Measurements from ENCODE around the gene KLHL42.
"Not testable (repeated sequence)": the region's sequence is repeated elsewhere in the genome, so short reads cannot be mapped to it uniquely, and the experiment has no call there.

Gene KLHL42

GRCh38 chr12:27817766-27818165 lies 37.7 kb downstream of the KLHL42 start:
- DNase-seq (ENCODE audit: low read depth), result no peak

GRCh38 chr12:27818401-27818918 lies 38.4 kb downstream of the KLHL42 start:
- no peak for DNase-seq (ENCODE audit: low read depth)

DNA sequence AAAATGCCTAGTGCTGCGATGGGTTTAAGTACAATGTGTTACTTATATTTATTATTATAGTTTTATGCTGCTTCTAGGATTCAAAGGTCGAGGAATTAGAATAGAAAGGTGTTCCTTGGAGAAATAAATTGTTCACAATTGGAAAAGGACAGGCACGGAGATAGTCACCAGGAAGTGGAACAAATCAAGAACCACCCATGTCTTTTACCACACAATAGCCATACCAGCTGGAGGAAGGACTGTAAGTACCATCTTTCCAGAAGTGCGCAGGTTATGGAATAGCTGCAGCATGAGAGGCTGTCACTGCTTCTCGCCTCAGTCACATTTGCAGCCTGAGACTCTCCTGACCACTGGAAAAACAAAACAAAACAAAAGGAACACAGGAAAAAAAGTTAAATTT lies 40.5 kb downstream of the KLHL42 start:
- DNase-seq (ENCODE audit: low read depth), result no peak

DNA sequence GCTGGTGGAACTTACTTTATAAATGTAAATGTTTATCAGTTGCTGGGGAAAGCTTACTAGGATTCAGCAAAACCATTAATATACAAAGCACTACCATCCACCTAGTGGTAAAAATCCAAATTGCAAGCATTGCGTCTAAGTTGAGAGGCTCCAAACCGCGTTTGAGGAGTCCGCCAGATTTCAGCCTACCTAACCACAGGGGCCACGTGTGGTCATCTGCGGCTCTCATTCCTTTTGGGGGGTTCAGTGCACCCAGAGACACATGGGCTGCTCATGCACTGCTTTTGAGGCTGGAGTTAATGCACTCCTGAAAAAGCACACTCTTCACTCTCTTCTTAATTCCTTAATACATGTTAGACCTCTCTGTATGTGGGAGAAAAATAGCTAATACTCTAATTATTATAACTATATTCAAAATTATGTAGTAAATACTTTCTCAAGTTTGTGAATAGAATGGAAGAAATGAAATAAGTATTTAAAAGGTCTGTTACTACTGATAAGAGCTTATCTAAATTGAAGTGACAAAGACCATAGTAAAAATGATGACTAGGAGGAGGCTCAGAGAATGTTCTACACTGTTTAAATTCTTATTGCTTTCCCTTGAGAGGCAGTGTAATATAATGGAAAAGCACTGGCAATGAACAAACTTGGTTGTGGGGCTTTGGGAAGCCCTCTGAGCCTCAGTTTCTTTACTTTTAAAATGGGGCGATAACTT lies 41.4 kb downstream of the KLHL42 start:
- DNase-seq (ENCODE audit: low read depth), result peak; percentile 68

DNA sequence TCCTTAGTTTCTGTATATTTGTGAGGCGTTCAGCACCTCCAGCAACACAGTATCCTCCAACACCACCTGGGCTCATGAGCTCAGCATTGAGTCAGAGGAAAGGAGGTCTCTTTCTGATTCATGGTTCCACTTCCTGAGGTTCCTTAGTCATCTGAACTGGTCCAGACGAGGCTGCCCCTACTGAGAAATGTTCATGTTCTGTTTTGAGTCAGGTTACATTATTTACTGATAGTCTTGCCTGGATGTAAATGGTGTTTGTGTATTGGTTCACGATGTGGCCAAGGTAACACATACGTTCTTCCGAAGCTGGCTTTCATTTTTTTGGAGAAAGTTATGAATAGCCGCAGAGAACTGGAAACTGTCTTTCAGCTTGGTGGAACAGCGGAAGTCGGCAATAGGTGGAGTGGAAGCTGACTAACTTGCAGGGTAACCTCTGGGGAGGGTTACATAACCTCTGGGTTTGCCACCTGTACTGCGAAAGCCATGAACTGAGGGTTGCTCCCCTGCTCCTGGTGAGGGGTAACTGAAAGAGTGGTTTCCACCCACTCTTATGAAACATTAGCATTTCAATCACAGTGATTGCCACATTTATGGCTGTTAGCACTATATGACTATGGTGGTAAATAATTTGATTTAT lies 42.2 kb downstream of the KLHL42 start:
- DNase-seq (ENCODE audit: low read depth), result no peak

DNA sequence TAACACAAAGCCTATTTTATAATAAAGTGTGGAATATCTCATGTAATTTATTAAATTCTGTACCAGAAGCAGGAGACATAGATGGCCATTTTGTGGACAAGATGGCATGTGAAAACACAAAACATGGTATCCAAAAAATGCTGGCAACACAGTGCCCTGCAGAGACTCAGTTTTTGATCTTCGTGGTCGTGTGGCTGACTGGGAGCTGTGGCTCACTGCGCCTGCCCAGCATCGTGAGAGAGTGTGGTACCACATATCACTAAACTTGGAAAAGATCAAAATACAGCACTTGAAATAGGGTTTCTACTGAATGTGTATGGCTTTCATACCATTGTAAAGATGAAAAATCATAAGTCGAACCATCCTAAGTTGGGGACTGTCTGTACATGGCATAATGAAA lies 43.0 kb downstream of the KLHL42 start:
- no peak for DNase-seq (ENCODE audit: low read depth)

- no peak for DNase-seq (ENCODE audit: low read depth)
Measured at GRCh38 chr12:27824126-27824842, 44.3 kb downstream of the KLHL42 start.

- no peak for DNase-seq (ENCODE audit: low read depth)
Measured at GRCh38 chr12:27826076-27826475, 46.0 kb downstream of the KLHL42 start.

GRCh38 chr12:27828196-27828595 lies 48.2 kb downstream of the KLHL42 start:
- no peak for DNase-seq (ENCODE audit: low read depth)

- DNase-seq (ENCODE audit: low read depth), result no peak
Measured at GRCh38 chr12:27838543-27839185, 58.6 kb downstream of the KLHL42 start.

DNA sequence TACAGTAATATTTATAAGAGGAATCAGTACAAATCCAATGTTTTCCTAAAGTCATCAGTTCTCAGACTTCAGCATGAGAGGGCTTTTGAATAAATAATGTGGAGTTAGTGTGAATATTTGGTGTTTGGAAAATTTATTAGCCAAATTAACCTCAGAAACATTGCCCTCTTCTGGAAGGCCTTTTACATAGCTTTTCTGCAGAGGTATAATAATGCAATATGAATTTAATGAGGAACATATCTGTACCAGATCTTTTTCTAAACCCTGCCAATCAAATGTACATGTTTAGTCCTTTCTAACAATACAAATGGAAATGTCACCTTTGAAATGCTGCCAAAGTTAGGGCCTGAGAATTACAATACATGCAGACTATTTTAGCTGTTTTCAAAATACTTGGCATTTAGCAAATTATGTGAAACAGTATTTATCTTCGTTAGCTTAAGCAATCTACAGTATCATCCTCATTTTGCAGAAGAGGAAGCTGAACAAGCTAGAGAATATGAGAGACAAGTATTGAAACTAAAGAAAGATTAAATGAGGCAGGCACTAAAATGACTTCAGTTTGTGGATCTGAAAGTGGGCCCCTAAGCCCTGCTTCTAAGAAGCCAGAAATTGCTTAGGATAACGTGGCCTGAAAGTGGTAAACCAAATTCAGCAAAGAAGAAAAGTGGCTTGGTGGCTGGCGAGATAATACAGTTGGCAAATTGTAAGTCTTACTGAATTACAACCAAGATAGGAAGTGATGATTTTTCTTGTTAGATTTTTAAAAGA lies 60.4 kb downstream of the KLHL42 start:
- DNase-seq (ENCODE audit: low read depth), result no peak

DNA sequence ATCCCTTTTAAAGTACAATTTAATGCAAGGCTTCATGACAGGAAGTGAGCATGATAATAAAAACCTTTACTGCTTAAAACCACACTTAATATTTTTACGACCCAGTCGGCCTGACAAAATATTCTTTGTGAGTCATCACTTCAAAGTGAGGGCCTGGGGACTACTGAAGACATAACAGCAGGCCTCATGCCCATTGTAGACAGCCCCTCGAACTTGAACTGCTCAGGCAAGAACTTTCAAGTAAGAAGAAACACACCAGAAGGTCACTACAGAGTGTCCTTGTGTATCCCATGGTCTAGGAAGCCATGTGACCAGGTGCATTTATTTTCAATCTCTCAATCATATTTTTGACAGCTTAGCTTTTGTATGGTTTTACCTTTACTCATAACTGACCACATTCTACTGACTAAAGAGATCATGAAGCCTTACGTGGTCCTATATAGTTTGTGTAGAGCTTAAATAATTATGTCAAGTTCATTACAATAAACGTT lies 61.4 kb downstream of the KLHL42 start:
- no peak for DNase-seq (ENCODE audit: low read depth)

DNA sequence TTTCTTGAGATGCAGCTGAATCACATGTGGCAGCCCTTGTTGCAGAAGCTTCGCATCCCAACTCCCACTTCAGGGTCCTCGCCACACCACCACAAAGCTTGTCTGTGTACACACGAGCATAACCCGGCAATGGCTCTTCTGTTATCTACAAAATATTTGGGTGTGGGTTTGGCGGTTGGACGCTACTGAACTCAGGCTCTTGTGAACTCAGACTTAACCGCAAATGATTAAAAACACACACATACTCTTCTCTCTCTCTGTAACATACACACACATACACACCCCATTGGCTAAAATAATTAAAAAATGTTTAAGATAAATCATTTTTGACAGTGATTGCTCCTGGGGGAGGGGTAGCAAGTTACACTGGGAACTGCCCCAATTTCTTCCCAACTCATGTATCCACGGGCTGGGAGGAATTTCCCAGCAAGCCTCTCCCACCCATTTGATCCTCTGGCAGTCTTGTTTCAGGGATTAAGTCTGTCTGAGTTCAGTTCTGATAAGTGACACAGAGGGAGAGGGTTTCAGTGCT lies 63.7 kb downstream of the KLHL42 start:
- peak; percentile 82 for DNase-seq (ENCODE audit: low read depth)

- peak; percentile 49 for DNase-seq (ENCODE audit: low read depth)
Measured at GRCh38 chr12:27844366-27845090, 64.5 kb downstream of the KLHL42 start.

DNA sequence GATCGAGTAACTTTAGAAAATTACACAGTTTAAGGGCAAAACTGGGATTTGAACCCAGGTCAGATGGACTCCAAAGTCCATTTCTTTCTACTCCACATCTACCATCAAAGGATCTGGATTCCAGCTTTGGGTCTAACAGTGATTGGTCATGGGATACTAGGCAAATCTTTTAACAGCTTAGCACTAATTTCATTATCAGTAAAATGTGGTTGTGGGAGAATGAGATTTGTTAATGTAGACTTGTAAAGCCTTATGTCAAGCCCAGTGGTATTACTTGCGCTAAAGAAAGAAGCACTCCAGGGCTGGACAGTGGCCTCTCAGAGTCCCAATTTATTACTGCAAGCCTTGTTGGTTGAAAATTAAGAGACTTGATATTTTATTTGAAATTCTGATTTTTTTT lies 65.2 kb downstream of the KLHL42 start:
- DNase-seq (ENCODE audit: low read depth), result no peak

- DNase-seq (ENCODE audit: low read depth), result not testable (repeated sequence)
Measured at GRCh38 chr12:27845706-27846105, 65.7 kb downstream of the KLHL42 start.

DNA sequence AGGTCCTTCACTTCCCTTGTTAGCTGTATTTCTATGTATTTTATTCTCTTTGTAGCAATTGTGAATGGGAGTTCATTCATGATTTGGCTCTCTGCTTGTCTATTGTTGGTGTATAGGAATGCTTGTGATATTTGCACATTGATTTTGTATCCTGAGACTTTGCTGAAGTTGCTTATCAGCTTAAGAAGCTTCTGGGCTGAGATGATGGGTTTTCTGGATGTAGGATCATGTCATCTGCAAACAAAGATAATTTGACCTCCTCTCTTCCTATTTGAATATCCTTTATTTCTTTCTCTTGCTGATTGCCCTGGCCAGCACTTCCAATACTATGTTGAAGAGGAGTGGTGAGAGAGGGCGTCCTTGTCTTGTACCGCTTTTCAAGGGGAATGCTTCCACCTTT lies 67.3 kb downstream of the KLHL42 start:
- DNase-seq (ENCODE audit: low read depth), result not testable (repeated sequence)

DNA sequence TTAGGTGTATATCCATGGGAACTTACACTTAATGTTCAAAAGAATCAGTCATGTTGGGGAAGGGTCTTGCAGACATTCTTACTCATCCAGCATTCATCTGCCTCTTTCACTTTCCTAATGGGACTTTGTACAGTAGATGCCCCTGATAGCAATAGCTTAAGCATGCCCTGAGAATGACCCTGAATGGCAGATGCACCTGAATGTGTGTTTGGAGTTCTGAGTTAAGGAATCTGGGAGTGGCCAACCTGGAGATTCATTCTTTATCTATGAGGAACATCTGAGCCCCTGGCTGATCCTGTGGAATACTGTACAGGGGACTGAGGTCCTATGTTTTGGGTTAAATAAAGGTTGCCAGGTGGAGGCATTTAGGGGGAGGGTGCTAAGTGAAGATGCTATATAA lies 71.3 kb downstream of the KLHL42 start:
- no peak for DNase-seq (ENCODE audit: low read depth)

GRCh38 chr12:27852117-27852516 lies 72.1 kb downstream of the KLHL42 start:
- no peak for DNase-seq (ENCODE audit: low read depth)

All from CMK (cell line).